HepG2 (cell line): Measurements from ENCODE around the gene PRKCG. TPM values are rescaled to one million over a fixed set of nuclear protein-coding genes. Genes with fewer than 3 reads are reported as not detected.

Source experiments
- ATAC-seq: fragments of 200-7000 bp; cut with Tn5 transposase; 3 replicates; pipeline ENCODE4 v1.9.1; 2020; ENCODE audit warnings: mild to moderate bottlenecking, moderate library complexity
- BruUV-seq: library from RNA; stranded (reverse); fragments of 400-500 nt; replicated peaks from 2 replicates; lab custom pipeline; 2021; lab: Mats Ljungman, UMichigan
- CTCF ChIA-PET: fragments of 300-600 bp; formaldehyde crosslinking; extraction: SDS; loops from one replicate; lab custom pipeline; 2021; ENCODE audit warnings: low total read pairs, inconsistent platforms, low intra/inter-chr PET ratio; lab: Yijun Ruan, JAX
- POLR2A ChIA-PET: fragments of 350-600 bp; sonication (Branson Sonifier 250); formaldehyde crosslinking; loops from one replicate; lab custom pipeline; 2020; ENCODE audit warnings: antibody characterized with exemption, inconsistent platforms; lab: Yijun Ruan, JAX
- DNase-seq: peaks from one replicate; pipeline ENCODE4 v3.0.0-alpha.2; 2015; ENCODE audit warnings: low spot score
- FAIRE-seq: peaks from 3 replicates; lab custom pipeline; 2011; peaks lifted over from hg19 to GRCh38; lab: Jason Lieb, UNC
- H2AFZ ChIP-seq: one replicate; pipeline ENCODE4 v1.6.1; 2011; ENCODE audit warnings: low read length, inconsistent platforms
- H3K27ac ChIP-seq: fragments of 300-600 bp; 3 replicates; pipeline ENCODE4 v1.8.0; 2011; ENCODE audit warnings: mixed run types, mild to moderate bottlenecking, mixed read lengths, low read length, inconsistent platforms; ENCODE audit not compliant: insufficient read depth; ENCODE audit errors: extremely low read length
- H3K27me3 ChIP-seq, 2 experiments: fragments of 200-600 bp in 1 of 2; 2 replicates in 1 of 2; 3 replicates in 1 of 2; pipeline versions ENCODE4 v1.6.0 to v1.8.0; 2011; ENCODE audit warnings: low read length in 2 of 2, mild to moderate bottlenecking in 2 of 2, moderate library complexity in 2 of 2, inconsistent platforms in 1 of 2; ENCODE audit not compliant: insufficient read depth in 2 of 2, control insufficient read depth in 1 of 2
- H3K36me3 ChIP-seq, 2 experiments: fragments of 200-600 bp in 1 of 2; replicated peaks in 1 of 2; 2 replicates in 1 of 2; 3 replicates in 1 of 2; pipeline versions ENCODE4 v1.5.1 to v1.8.0; 2011; ENCODE audit warnings: low read length in 2 of 2, inconsistent platforms in 1 of 2; ENCODE audit not compliant: insufficient read depth in 2 of 2, control insufficient read depth in 1 of 2
- H3K4me1 ChIP-seq: 2 replicates; pipeline ENCODE4 v1.5.1; 2012; ENCODE audit warnings: low read length, inconsistent platforms; ENCODE audit not compliant: insufficient read depth
- H3K4me2 ChIP-seq: 2 replicates; pipeline ENCODE4 v1.6.0; 2011; ENCODE audit warnings: low read depth, low read length, inconsistent platforms
- H3K4me3 ChIP-seq, 3 experiments: fragments of 200-600 bp in 1 of 3; sonication (generic), shearing (Covaris generic) in 1 of 3; replicated peaks in 1 of 3; 2 replicates each; pipeline ENCODE4 v1.5.1; 2011 to 2016; ENCODE audit warnings: low read length in 3 of 3, inconsistent platforms in 2 of 3, low read depth in 2 of 3, mild to moderate bottlenecking in 2 of 3, control low read depth in 1 of 3, mixed read lengths in 1 of 3; ENCODE audit not compliant: insufficient read depth in 1 of 3
- H3K79me2 ChIP-seq: one replicate; pipeline ENCODE4 v1.6.1; 2011; ENCODE audit warnings: low read length, inconsistent platforms; ENCODE audit not compliant: insufficient read depth
- H3K9ac ChIP-seq: 2 replicates; pipeline ENCODE4 v1.6.0; 2011; ENCODE audit warnings: mild to moderate bottlenecking, low read depth, low read length, inconsistent platforms; ENCODE audit not compliant: insufficient read depth
- H3K9me3 ChIP-seq: 2 replicates; pipeline ENCODE4 v1.5.1; 2012; ENCODE audit warnings: mild to moderate bottlenecking, low read length
- H4K20me1 ChIP-seq: 2 replicates; pipeline ENCODE4 v1.6.0; 2011; ENCODE audit warnings: inconsistent platforms, mild to moderate bottlenecking, low read length, moderate library complexity; ENCODE audit not compliant: insufficient read depth
- FOXM1 ChIP-seq: sonication (generic); formaldehyde crosslinking; IDR thresholded peaks from 2 replicates; pipeline ENCODE4 v1.5.0; 2020; ENCODE audit warnings: missing genetic modification reagents
- IKZF4 ChIP-seq: sonication (generic); formaldehyde crosslinking; IDR thresholded peaks from 2 replicates; pipeline ENCODE4 v1.5.1; 2020; ENCODE audit warnings: borderline replicate concordance, mild to moderate bottlenecking, low read depth, missing genetic modification reagents; ENCODE audit errors: not compliant biosample characterization
- MAFK ChIP-seq, 2 experiments: IDR thresholded peaks in 1 of 2; conservative IDR thresholded peaks in 1 of 2; 2 replicates each; pipeline ENCODE4 v1.6.1; 2011; ENCODE audit warnings: improper control_type of control experiment in 2 of 2, low read length in 2 of 2
- NR2F2 ChIP-seq: IDR thresholded peaks from 2 replicates; pipeline ENCODE4 v1.6.1; 2012; ENCODE audit warnings: low read depth, inconsistent platforms, borderline replicate concordance
- TAF15 ChIP-seq: fragments of 200-400 bp; formaldehyde crosslinking; IDR thresholded peaks from one replicate; pipeline ENCODE4 v1.6.1; 2018; ENCODE audit warnings: mild to moderate bottlenecking, low read depth, low read length; ENCODE audit not compliant: poor library complexity, severe bottlenecking
- YEATS2 ChIP-seq: sonication (generic); formaldehyde crosslinking; IDR thresholded peaks from 2 replicates; pipeline ENCODE4 v1.4.0; 2020; ENCODE audit warnings: missing genetic modification reagents, borderline replicate concordance
- ZC3H13 ChIP-seq: sonication (generic); formaldehyde crosslinking; IDR thresholded peaks from 2 replicates; pipeline ENCODE4 v1.8.1; 2023; ENCODE audit warnings: mild to moderate bottlenecking, missing genetic modification reagents, moderate library complexity
- ZNF562 ChIP-seq: sonication (generic); formaldehyde crosslinking; IDR thresholded peaks from 2 replicates; pipeline ENCODE4 v1.8.0; 2022; ENCODE audit warnings: missing genetic modification reagents, borderline replicate concordance
- ZNF563 ChIP-seq: sonication (generic); formaldehyde crosslinking; IDR thresholded peaks from 2 replicates; pipeline ENCODE4 v1.8.0; 2022; ENCODE audit warnings: mild to moderate bottlenecking, moderate library complexity, missing genetic modification reagents
- ZNF614 ChIP-seq: IDR thresholded peaks from 2 replicates; pipeline ENCODE4 v1.6.1; 2018; ENCODE audit warnings: missing biosample characterization, missing genetic modification reagents, inconsistent platforms, borderline replicate concordance
- ZNF850 ChIP-seq: sonication (generic); formaldehyde crosslinking; conservative IDR thresholded peaks from 2 replicates; pipeline ENCODE4 v1.9.0; 2021; ENCODE audit warnings: mild to moderate bottlenecking, missing genetic modification reagents
- WGBS: methylation state at CpG from one replicate; pipeline ENCODE4 v1.1.6; 2017; ENCODE audit warnings: low lambda C conversion rate; 5-methylcytosine and 5-hydroxymethylcytosine counted together
- in situ Hi-C: cut with HindIII; loops from 2 replicates; pipeline ENCODE4 v1.10.0; 2017; ENCODE audit warnings: low pct_unique_long_range_greater_than_20kb; ENCODE audit not compliant: extremely low pct_ligation_motif_present
- intact Hi-C: fragments of 100-400 bp; cut with micrococcal nuclease; formaldehyde crosslinking; loops from one replicate; pipeline ENCODE4 v1.10.0; 2022; ENCODE audit not compliant: unreplicated experiment
- polyA plus RNA-seq, 8 experiments: library from polyadenylated mRNA; depleted of rRNA in 3 of 8; stranded (reverse) in 7 of 8; unstranded in 1 of 8; fragments of >200 nt; fragmentation: Illumina TruSeq in 4 of 8; extraction: Trizol in 4 of 8; gene quantifications; 2 replicates each; pipeline versions ENCODE4 v1.2.1 to v1.2.3, GENCODE V29; 2011 to 2016; ENCODE audit warnings: low read depth in 4 of 8, missing spikeins in 1 of 8, mixed read lengths in 1 of 8; ENCODE audit not compliant: insufficient read depth in 1 of 8
- total RNA-seq, 5 experiments: library from RNA; depleted of rRNA; stranded (reverse); fragments of >200 nt; fragmentation: Illumina TruSeq; extraction: Trizol; gene quantifications; 2 replicates each; pipeline ENCODE4 v1.2.3, GENCODE V29; 2016; ENCODE audit warnings: low read depth in 1 of 5
- TF ChIP-seq, protein P1 (sequence below): fragments of 450-650 bp; IDR thresholded peaks from 2 replicates; pipeline ENCODE4 v1.6.1; 2016
- TF ChIP-seq, protein P2 (sequence below): sonication (generic); formaldehyde crosslinking; IDR thresholded peaks from 2 replicates; pipeline ENCODE4 v1.5.0; 2020; ENCODE audit warnings: missing genetic modification reagents

The PRKCG gene
- total and polyA plus RNA-seq, 2 of the 13 experiments (the other 11 are each of a cell fraction or from before 2014, with no cell fraction given), result 0.02 to 0.03 TPM

DNA sequence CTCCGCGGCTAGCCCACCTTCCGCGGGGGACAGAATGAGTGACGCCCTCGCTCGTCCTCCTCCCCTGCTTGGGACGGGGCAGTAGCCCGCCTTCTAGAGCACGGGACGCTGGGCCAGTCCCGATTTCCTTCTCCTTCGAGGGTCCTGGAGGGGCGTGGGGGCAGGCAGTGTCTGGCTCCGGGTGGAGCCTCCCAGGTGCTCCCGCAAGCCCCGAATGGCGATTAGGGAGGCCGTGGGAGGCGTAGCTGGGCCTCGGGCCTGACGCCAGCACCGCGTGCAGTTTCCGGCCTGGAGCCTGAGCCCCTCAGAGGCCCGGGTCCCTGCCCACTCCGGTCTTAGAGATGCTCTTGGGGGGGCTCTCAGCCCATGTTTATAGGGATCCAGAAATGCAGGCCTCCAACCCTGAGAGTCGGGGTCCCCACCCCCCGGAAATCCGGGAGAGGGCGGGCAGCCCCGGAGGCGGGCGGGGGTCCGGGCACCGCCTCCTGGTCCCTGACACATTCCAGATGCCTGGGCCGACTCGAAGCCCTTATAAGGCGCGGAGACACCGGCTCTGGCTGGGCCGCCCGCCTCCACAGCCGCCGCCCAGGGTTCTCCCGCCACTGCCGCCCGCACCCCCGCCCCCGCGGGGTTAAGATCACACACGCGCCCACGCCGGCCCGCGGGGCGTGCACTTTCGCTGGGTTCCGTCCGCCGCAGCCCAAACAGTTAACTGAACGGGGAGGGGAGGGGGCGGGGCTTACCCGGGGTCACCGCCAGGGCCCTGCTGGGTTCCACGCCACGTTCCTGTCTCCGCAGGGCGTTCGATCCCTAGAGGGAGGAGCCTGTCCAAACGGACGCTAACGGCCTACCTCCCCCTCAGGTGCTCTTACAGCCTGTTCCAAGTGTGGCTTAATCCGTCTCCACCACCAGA, 12.8 kb upstream of the PRKCG start:
- in situ Hi-C loops, result no loop called here
- peak; percentile 60 for ATAC-seq
- ChIA-PET POLR2A (interaction anchor here (1.4 to 5.6 kb wide), 4 partner anchors 9 to 320 kb away, joined by 4 to 102 read pairs (median 4); partner anchors contain the start of gene MBOAT7), CTCF (no interaction called here)
- Histone ChIP-seq H3K9me3 (no peaks in the 10 kb centered on the region), H3K4me2 (peak overlapping the region; percentile 93), H3K4me1 (peaks cover 15% of the 10 kb centered on the region), H3K4me3 (peak overlapping the region; percentile 76 to 99 (median 99)), H2AFZ (no peak overlapping the region), H4K20me1 (peaks cover 21% of the 10 kb centered on the region; the same call in 1 of the 2 replicates), H3K27me3 (no peaks in the 10 kb centered on the region; a peak in 1 of 5 replicates), H3K79me2 (peaks cover 33% of the 10 kb centered on the region), H3K27ac (peak overlapping the region; percentile 98), H3K9ac (peak overlapping the region; percentile 100), H3K36me3 (peaks cover 8 to 31% of the 10 kb centered on the region in 2 experiments; a peak in 3 of 5 replicates)
- peak; percentile 82 for DNase-seq
- no peak for FAIRE-seq
- BruUV-seq, result no TSS peak
- intact Hi-C loops, result loop anchor here (1.0 kb wide), 2 partner anchors 10 to 16 kb away; no protein-coding TSS in a partner anchor
- WGBS, result no CpG with 5 or more reads among the region's 75 CpGs
- TF ChIP-seq ZNF850 (CRISPR knock-in tag), result no peak
- TF ChIP-seq ZC3H13 (CRISPR knock-in tag), result 0 out of 2 replicates have a peak, but pooled peaks have one; percentile 65
- TF ChIP-seq, protein P1, sequence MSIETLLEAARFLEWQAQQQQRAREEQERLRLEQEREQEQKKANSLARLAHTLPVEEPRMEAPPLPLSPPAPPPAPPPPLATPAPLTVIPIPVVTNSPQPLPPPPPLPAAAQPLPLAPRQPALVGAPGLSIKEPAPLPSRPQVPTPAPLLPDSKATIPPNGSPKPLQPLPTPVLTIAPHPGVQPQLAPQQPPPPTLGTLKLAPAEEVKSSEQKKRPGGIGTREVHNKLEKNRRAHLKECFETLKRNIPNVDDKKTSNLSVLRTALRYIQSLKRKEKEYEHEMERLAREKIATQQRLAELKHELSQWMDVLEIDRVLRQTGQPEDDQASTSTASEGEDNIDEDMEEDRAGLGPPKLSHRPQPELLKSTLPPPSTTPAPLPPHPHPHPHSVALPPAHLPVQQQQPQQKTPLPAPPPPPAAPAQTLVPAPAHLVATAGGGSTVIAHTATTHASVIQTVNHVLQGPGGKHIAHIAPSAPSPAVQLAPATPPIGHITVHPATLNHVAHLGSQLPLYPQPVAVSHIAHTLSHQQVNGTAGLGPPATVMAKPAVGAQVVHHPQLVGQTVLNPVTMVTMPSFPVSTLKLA, result peak; percentile 2; the same call in 1 of the 2 replicates
- TF ChIP-seq FOXM1 (CRISPR knock-in tag), result no peak
- TF ChIP-seq IKZF4 (CRISPR knock-in tag), result no peak
- no peak for TF ChIP-seq NR2F2
- TF ChIP-seq ZNF614, result no peak
- no peak for TF ChIP-seq MAFK (conservative IDR thresholded peaks at IDR 0.05 in 1 of 2, IDR thresholded peaks at IDR 0.05 in 1 of 2; ENCODE audit: low read length in 2 of 2)
- TF ChIP-seq, protein P2, sequence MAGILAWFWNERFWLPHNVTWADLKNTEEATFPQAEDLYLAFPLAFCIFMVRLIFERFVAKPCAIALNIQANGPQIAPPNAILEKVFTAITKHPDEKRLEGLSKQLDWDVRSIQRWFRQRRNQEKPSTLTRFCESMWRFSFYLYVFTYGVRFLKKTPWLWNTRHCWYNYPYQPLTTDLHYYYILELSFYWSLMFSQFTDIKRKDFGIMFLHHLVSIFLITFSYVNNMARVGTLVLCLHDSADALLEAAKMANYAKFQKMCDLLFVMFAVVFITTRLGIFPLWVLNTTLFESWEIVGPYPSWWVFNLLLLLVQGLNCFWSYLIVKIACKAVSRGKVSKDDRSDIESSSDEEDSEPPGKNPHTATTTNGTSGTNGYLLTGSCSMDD (CRISPR knock-in tag), result no peak
- TF ChIP-seq TAF15, result no peak
- TF ChIP-seq ZNF563 (CRISPR knock-in tag), result peak; percentile 62; the same call in 1 of the 2 replicates
- TF ChIP-seq YEATS2 (CRISPR knock-in tag), result 0 out of 2 replicates have a peak, but pooled peaks have one; percentile 38
- TF ChIP-seq ZNF562, result no peak
